ENCODE measurements around the gene VDR. TPM values are rescaled to one million over a fixed set of nuclear protein-coding genes. Genes with fewer than 3 reads are reported as not detected.

VDR gene
- total RNA-seq, 1 donor from 2014 or later, result 6.7 TPM

GRCh38 chr12:47798382-47798948, 106.3 kb downstream of the VDR start:
- no peak for DNase-seq (ENCODE audit: low read depth)
- TF ChIP-seq CTCF (conservative IDR thresholded peaks at IDR 0.05; ENCODE audit: low read depth, low read length), result no peak
- no peak overlapping the region for H3K4me3 ChIP-seq (ENCODE audit: low read depth, low read length)

- no peak for DNase-seq (ENCODE audit: low read depth)
- peak; percentile 47 for TF ChIP-seq CTCF (conservative IDR thresholded peaks at IDR 0.05; ENCODE audit: low read depth, low read length)
- no peak overlapping the region for H3K4me3 ChIP-seq (ENCODE audit: low read depth, low read length)
Observed at GRCh38 chr12:47797441-47797840, 107.4 kb downstream of the VDR start.

GRCh38 chr12:47795814-47796411, 108.9 kb downstream of the VDR start:
- no peak overlapping the region for H3K4me3 ChIP-seq (ENCODE audit: low read depth, low read length)
- no peak for TF ChIP-seq CTCF (conservative IDR thresholded peaks at IDR 0.05; ENCODE audit: low read depth, low read length)
- no peak for DNase-seq (ENCODE audit: low read depth)

- DNase-seq (ENCODE audit: low read depth), result no peak
- TF ChIP-seq CTCF (conservative IDR thresholded peaks at IDR 0.05; ENCODE audit: low read depth, low read length), result no peak
- H3K4me3 ChIP-seq (ENCODE audit: low read depth, low read length), result no peak overlapping the region
Observed at GRCh38 chr12:47795121-47795813, 109.5 kb downstream of the VDR start.

- H3K4me3 ChIP-seq (ENCODE audit: low read depth, low read length), result no peak overlapping the region
- DNase-seq (ENCODE audit: low read depth), result no peak
- no peak for TF ChIP-seq CTCF (conservative IDR thresholded peaks at IDR 0.05; ENCODE audit: low read depth, low read length)
Observed at GRCh38 chr12:47794679-47795078, 110.1 kb downstream of the VDR start.

GRCh38 chr12:47793015-47793681, 111.6 kb downstream of the VDR start:
- DNase-seq (ENCODE audit: low read depth), result no peak
- H3K4me3 ChIP-seq (ENCODE audit: low read depth, low read length), result no peak overlapping the region
- TF ChIP-seq CTCF (conservative IDR thresholded peaks at IDR 0.05; ENCODE audit: low read depth, low read length), result no peak
